Stomach (tissue), 4 donors: Measurements from ENCODE around the gene KLHL28.

ENCODE experiments used
- CTCF ChIP-seq, 7 experiments: fragments of 450-650 bp in 4 of 7; fragments of 200-600 bp in 3 of 7; sonication (generic) in 3 of 7; IDR thresholded peaks; one replicate each; pipeline ENCODE4 v1.5.1; 2016 to 2019; ENCODE audit warnings: antibody characterized with exemption in 7 of 7, control low read depth in 2 of 7, mild to moderate bottlenecking in 1 of 7
- POLR2A ChIP-seq, 4 donors: fragments of 450-650 bp; IDR thresholded peaks; one replicate each; pipeline ENCODE4 v1.6.1; 2016; ENCODE audit warnings: antibody characterized with exemption in 4 of 4, control low read depth in 2 of 4, mild to moderate bottlenecking in 1 of 4, moderate library complexity in 1 of 4

GRCh38 chr14:44952391-44953110, 9.2 kb downstream of the KLHL28 start:
- TF ChIP-seq POLR2A (IDR thresholded peaks at IDR 0.05) (no peak), CTCF (IDR thresholded peaks at IDR 0.05) (no peak)
